Heart left ventricle (tissue), 16 donors: Measurements from ENCODE around the gene ADCY7. TPM values are rescaled to one million over a fixed set of nuclear protein-coding genes. Genes with fewer than 3 reads are reported as not detected.

Experiments used
- ATAC-seq, 4 donors: fragments of 200-7000 bp; cut with Tn5 transposase; one replicate each; pipeline ENCODE4 v1.9.1; 2020 to 2022; ENCODE audit warnings: moderate library complexity in 4 of 4, mild to moderate bottlenecking in 3 of 4, moderate number of reproducible peaks in 1 of 4
- DNase-seq, 5 donors: peaks; one replicate each; pipeline ENCODE4 v3.0.0-alpha.2; 2020
- H3K27ac ChIP-seq, 12 donors: fragments of 200-600 bp; sonication (generic) in 4 of 12; one replicate each; pipeline versions ENCODE4 v1.5.0 to v1.8.0; 2016 to 2022; ENCODE audit warnings: mild to moderate bottlenecking in 2 of 12
- H3K27me3 ChIP-seq, 9 donors: fragments of 200-600 bp; sonication (generic) in 2 of 9; one replicate each; pipeline versions ENCODE4 v1.5.1 to v1.8.0; 2016 to 2022; ENCODE audit warnings: mild to moderate bottlenecking in 3 of 9
- H3K36me3 ChIP-seq, 9 donors: fragments of 200-600 bp; sonication (generic) in 2 of 9; one replicate each; pipeline versions ENCODE4 v1.5.0 to v1.8.0; 2018 to 2022; ENCODE audit warnings: mild to moderate bottlenecking in 2 of 9
- H3K4me1 ChIP-seq, 12 donors: fragments of 200-600 bp; sonication (generic) in 4 of 12; one replicate each; pipeline versions ENCODE4 v1.5.0 to v1.8.0; 2016 to 2022; ENCODE audit warnings: mild to moderate bottlenecking in 3 of 12
- H3K4me3 ChIP-seq, 12 donors: fragments of 200-600 bp; sonication (generic) in 4 of 12; one replicate each; pipeline versions ENCODE4 v1.5.0 to v1.8.0; 2017 to 2022; ENCODE audit warnings: mild to moderate bottlenecking in 9 of 12, moderate library complexity in 4 of 12
- H3K9me3 ChIP-seq, 12 donors: fragments of 200-600 bp; sonication (generic) in 4 of 12; one replicate each; pipeline versions ENCODE4 v1.5.0 to v1.8.0; 2016 to 2022; ENCODE audit warnings: mild to moderate bottlenecking in 1 of 12
- CTCF ChIP-seq, 12 donors: fragments of 200-600 bp; sonication (generic) in 4 of 12; IDR thresholded peaks; one replicate each; pipeline versions ENCODE4 v1.5.0 to v1.8.0; 2018 to 2022; ENCODE audit warnings: antibody characterized with exemption in 12 of 12, mild to moderate bottlenecking in 5 of 12
- POLR2A ChIP-seq, 2 donors: fragments of 450-650 bp; IDR thresholded peaks; one replicate each; pipeline ENCODE4 v1.6.1; 2017; ENCODE audit warnings: antibody characterized with exemption in 2 of 2, mild to moderate bottlenecking in 2 of 2, moderate library complexity in 2 of 2
- WGBS, 4 donors: extraction: QIAGEN DNeasy Blood & Tissue Kit in 2 of 4; methylation state at CpG; one replicate each; pipeline versions ENCODE4 v1.1.5 to v1.1.7; 2013 to 2018; 5-methylcytosine and 5-hydroxymethylcytosine counted together
- intact Hi-C, 10 donors: fragments of 100-400 bp; cut with DNase I; formaldehyde crosslinking; loops; one replicate each; pipeline versions ENCODE4 v1.11.1 to v1.14.2; 2022
- polyA plus RNA-seq, 2 donors: library from polyadenylated mRNA; stranded (reverse); fragments of 200-250 nt; gene quantifications; one replicate each; pipeline ENCODE4 v1.2.3, GENCODE V29; 2013
- total RNA-seq, 9 donors: library from RNA; depleted of rRNA in 2 of 9; stranded (reverse); fragments of >200 nt in 2 of 9; fragmentation: NEBNext Ultra II Directional in 3 of 9; extraction: Animal tissue kit (Norgen Biotek cat#: 25700) in 3 of 9; gene quantifications; one replicate each; pipeline versions ENCODE4 v1.1.0 to v1.2.4, GENCODE V29; 2016 to 2023
- donor health status: ischemic (EF 13 %, LVEDD 7.1; RV severe dilation, severe dysfunction).
- donor health status: healthy with polysubstance abuse.
- donor health status: DM: no; HTN: yes; CAD: no.
- donor health status: DM: no; HTN: no; CAD: no.
- donor health status: ischemic (EF 25% LVEDD 6.9; RV normal size, moderate dysfunction).
- donor health status: ischemic (EF 25% LVEDD 5.7; RV mildly dilated, moderate dysfunction).
- donor health status: healthy.
- donor health status: DM: yes; HTN: yes; CAD: no.
- donor health status: ischemic (EF 35%, LVEDD 5.7; RV mildly dilated, moderate dysfunction).
- donor health status: nonischemic (EF 11% LVEDD 7.7; RV severe dilation, severe dysfunction).
- donor health status: DM: yes; HTN: yes; CAD: no.
- donor health status: PGD.
- donor health status: ischemic (EF 29% LVEDD 5.4; RV normal size, mild dysfunction).
- donor health status: nonischemic (EF 23%, LVEDD 6.1; RV moderate dilation, normal function).

The ADCY7 gene
- total and polyA plus RNA-seq, 11 donors: 3.2 to 46.7 (median 5.3) TPM

GRCh38 chr16:50288026-50288425, 21.7 kb downstream of the ADCY7 start:
- ATAC-seq (no peak), DNase-seq (no peak)
- intact Hi-C loops: no loop called here
- 90 to 95% (median 91%) methylated on average over 11 to 17 of the region's 17 CpGs for WGBS, 4 donors
- Histone ChIP-seq H3K27me3 (no peaks in the 10 kb centered on the region), H3K27ac (no peak overlapping the region), H3K4me1 (peaks cover 0 to 25% (median 3%) of the 10 kb centered on the region in 12 donors), H3K36me3 (peaks cover 0 to 64% (median 0%) of the 10 kb centered on the region in 9 donors), H3K9me3 (peaks cover 0 to 7% (median 0%) of the 10 kb centered on the region in 12 donors), H3K4me3 (no peak overlapping the region)
- TF ChIP-seq CTCF (IDR thresholded peaks at IDR 0.05) (no peak), POLR2A (IDR thresholded peaks at IDR 0.05) (no peak)

GRCh38 chr16:50288920-50289319, 22.6 kb downstream of the ADCY7 start:
- no peak for DNase-seq
- Histone ChIP-seq H3K9me3 (peaks cover 0 to 7% (median 0%) of the 10 kb centered on the region in 12 donors), H3K4me1 (peaks cover 0 to 16% (median 3%) of the 10 kb centered on the region in 12 donors), H3K27me3 (no peaks in the 10 kb centered on the region), H3K27ac (no peak overlapping the region), H3K4me3 (no peak overlapping the region), H3K36me3 (peaks cover 0 to 73% (median 0%) of the 10 kb centered on the region in 9 donors)
- no peak for TF ChIP-seq POLR2A (IDR thresholded peaks at IDR 0.05)
- intact Hi-C loops: no loop called here
- ATAC-seq: no peak
- WGBS, 4 donors: 82 to 88% (median 85%) methylated on average over 3 of the region's 3 CpGs

GRCh38 chr16:50289950-50290764, 23.8 kb downstream of the ADCY7 start:
- TF ChIP-seq POLR2A (IDR thresholded peaks at IDR 0.05) (no peak), CTCF (IDR thresholded peaks at IDR 0.05) (no peak)
- H3K27me3 ChIP-seq: no peaks in the 10 kb centered on the region
- ATAC-seq (no peak), DNase-seq (no peak)
- H3K9me3 ChIP-seq: peaks cover 0 to 7% (median 0%) of the 10 kb centered on the region in 12 donors
- H3K27ac ChIP-seq: no peak overlapping the region
- peaks cover 0 to 4% (median 0%) of the 10 kb centered on the region in 12 donors for H3K4me1 ChIP-seq
- 88 to 94% (median 91%) methylated on average over 22 to 30 of the region's 30 CpGs for WGBS, 4 donors
- H3K4me3 ChIP-seq: no peak overlapping the region
- H3K36me3 ChIP-seq: peaks cover 0 to 86% (median 0%) of the 10 kb centered on the region in 9 donors
- intact Hi-C loops: no loop called here

GRCh38 chr16:50290856-50291255, 24.5 kb downstream of the ADCY7 start:
- peaks cover 0 to 7% (median 0%) of the 10 kb centered on the region in 12 donors for H3K9me3 ChIP-seq
- TF ChIP-seq POLR2A (IDR thresholded peaks at IDR 0.05) (no peak), CTCF (IDR thresholded peaks at IDR 0.05) (no peak)
- no peak overlapping the region for H3K27ac ChIP-seq
- no peaks in the 10 kb centered on the region for H3K4me1 ChIP-seq
- DNase-seq (peak in 1 of 5 donors; percentile 57), ATAC-seq (no peak)
- H3K27me3 ChIP-seq: no peaks in the 10 kb centered on the region
- H3K36me3 ChIP-seq: peaks cover 0 to 93% (median 0%) of the 10 kb centered on the region in 9 donors
- no peak overlapping the region for H3K4me3 ChIP-seq
- intact Hi-C loops: no loop called here
- WGBS, 4 donors: 89 to 94% (median 93%) methylated on average over 6 of the region's 6 CpGs
